ENCODE measurements around the gene ONECUT3. TPM values are rescaled to one million over a fixed set of nuclear protein-coding genes. Genes with fewer than 3 reads are reported as not detected.

Gene ONECUT3
- total RNA-seq, 1 experiment from 2014 or later = not detected

- no TSS peak for BruUV-seq (replicated peaks)
- Histone ChIP-seq H3K36me3 (ENCODE audit: insufficient read depth, low read length, poor library complexity, severe bottlenecking) (peaks cover 11% of the 10 kb centered on the region), H3K27me3 (replicated peaks; ENCODE audit: insufficient read depth, low read depth, low read length, poor library complexity) (no peaks in the 10 kb centered on the region), H3K4me3 (ENCODE audit: low read depth, low read length, poor library complexity, severe bottlenecking) (peak overlapping the region; percentile 59), H3K27ac (ENCODE audit: low read depth, low read length, poor library complexity, severe bottlenecking) (peak overlapping the region; percentile 47), H3K4me1 (ENCODE audit: insufficient read depth, low read length, poor library complexity, severe bottlenecking) (peaks cover 4% of the 10 kb centered on the region), H3K9me3 (ENCODE audit: low read depth, low read length, poor library complexity, severe bottlenecking) (no peaks in the 10 kb centered on the region)
- peak; percentile 48 for DNase-seq (ENCODE audit: low spot score)
- TF ChIP-seq CTCF (conservative IDR thresholded peaks at IDR 0.05; ENCODE audit: low read depth, low read length) (no peak), EZH2 (IDR thresholded peaks at IDR 0.05; ENCODE audit: borderline replicate concordance, low read depth, low read length, poor library complexity, severe bottlenecking) (no peak)
- ChIA-PET CTCF (interaction anchor here (0.6 to 1.5 kb wide), 2 partner anchors 15 to 18 kb away, joined by 3 to 6 read pairs; no protein-coding TSS in a partner anchor), POLR2A (ENCODE audit: low non-redundant PET) (no interaction called here)
- intact Hi-C loops (cut with micrococcal nuclease; ENCODE audit: unreplicated experiment) = loop anchor here (10.0 kb wide), 1 partner anchor 267 kb away; no protein-coding TSS in a partner anchor
Observed at GRCh38 chr19:1811472-1811894, 58.2 kb downstream of the ONECUT3 start.

GRCh38 chr19:1811942-1812425 lies 58.7 kb downstream of the ONECUT3 start, which contains the start of gene ATP8B3:
TSS of gene ATP8B3 (minus strand) at chr19:1812276. CDS start at chr19:1811736, 540 bp downstream.
- Histone ChIP-seq H3K9me3 (ENCODE audit: low read depth, low read length, poor library complexity, severe bottlenecking) (no peaks in the 10 kb centered on the region), H3K27me3 (replicated peaks; ENCODE audit: insufficient read depth, low read depth, low read length, poor library complexity) (no peaks in the 10 kb centered on the region), H3K4me3 (ENCODE audit: low read depth, low read length, poor library complexity, severe bottlenecking) (peak within 1 kb of the TSS; percentile 59), H3K36me3 (ENCODE audit: insufficient read depth, low read length, poor library complexity, severe bottlenecking) (peaks cover 15% of the 10 kb centered on the region), H3K27ac (ENCODE audit: low read depth, low read length, poor library complexity, severe bottlenecking) (peak within 1 kb of the TSS; percentile 67), H3K4me1 (ENCODE audit: insufficient read depth, low read length, poor library complexity, severe bottlenecking) (peaks cover 4% of the 10 kb centered on the region)
- ChIA-PET CTCF (interaction anchor here (1.5 kb wide), 1 partner anchor 14 kb away, joined by 3 read pairs; no protein-coding TSS in a partner anchor), POLR2A (ENCODE audit: low non-redundant PET) (no interaction called here)
- DNase-seq (ENCODE audit: low spot score) = no peak
- intact Hi-C loops (cut with micrococcal nuclease; ENCODE audit: unreplicated experiment) = loop anchor here (10.0 kb wide), 1 partner anchor 267 kb away; no protein-coding TSS in a partner anchor
- peak; percentile 32 for TF ChIP-seq CTCF (conservative IDR thresholded peaks at IDR 0.05; ENCODE audit: low read depth, low read length)
- TF ChIP-seq EZH2 (IDR thresholded peaks at IDR 0.05; ENCODE audit: borderline replicate concordance, low read depth, low read length, poor library complexity, severe bottlenecking) = no peak
- no TSS peak for BruUV-seq (replicated peaks)

GRCh38 chr19:1812426-1813191 lies 59.3 kb downstream of the ONECUT3 start:
- ChIA-PET POLR2A (ENCODE audit: low non-redundant PET) (no interaction called here), CTCF (interaction anchor here (1.3 to 1.5 kb wide), 2 partner anchors 13 to 14 kb away, joined by 3 read pairs; no protein-coding TSS in a partner anchor)
- peak overlapping the region; percentile 67 for H3K27ac ChIP-seq (ENCODE audit: low read depth, low read length, poor library complexity, severe bottlenecking)
- no peaks in the 10 kb centered on the region for H3K9me3 ChIP-seq (ENCODE audit: low read depth, low read length, poor library complexity, severe bottlenecking)
- H3K4me1 ChIP-seq (ENCODE audit: insufficient read depth, low read length, poor library complexity, severe bottlenecking) = peaks cover 4% of the 10 kb centered on the region
- no peaks in the 10 kb centered on the region for H3K27me3 ChIP-seq (replicated peaks; ENCODE audit: insufficient read depth, low read depth, low read length, poor library complexity)
- peak overlapping the region; percentile 59 for H3K4me3 ChIP-seq (ENCODE audit: low read depth, low read length, poor library complexity, severe bottlenecking)
- BruUV-seq (replicated peaks) = no TSS peak
- DNase-seq (ENCODE audit: low spot score) = peak; percentile 96
- H3K36me3 ChIP-seq (ENCODE audit: insufficient read depth, low read length, poor library complexity, severe bottlenecking) = peaks cover 20% of the 10 kb centered on the region
- intact Hi-C loops (cut with micrococcal nuclease; ENCODE audit: unreplicated experiment) = loop anchor here (10.0 kb wide), 1 partner anchor 268 kb away; no protein-coding TSS in a partner anchor
- TF ChIP-seq EZH2 (IDR thresholded peaks at IDR 0.05; ENCODE audit: borderline replicate concordance, low read depth, low read length, poor library complexity, severe bottlenecking) = no peak
- TF ChIP-seq CTCF (conservative IDR thresholded peaks at IDR 0.05; ENCODE audit: low read depth, low read length) = peak; percentile 76
